Pancreas (tissue), 10 donors: ENCODE measurements around the gene IL7R. TPM values are rescaled to one million over a fixed set of nuclear protein-coding genes. Genes with fewer than 3 reads are reported as not detected.

Experiments used
- ATAC-seq, 4 donors: fragments of 200-7000 bp; cut with Tn5 transposase; one replicate each; pipeline versions ENCODE4 v1.8.0 to v1.9.1; 2020; ENCODE audit warnings: mild to moderate bottlenecking in 4 of 4, moderate library complexity in 4 of 4
- DNase-seq, 6 donors: peaks; one replicate each; pipeline ENCODE4 v3.0.0-alpha.2; 2020
- FAIRE-seq: peaks from 2 replicates; lab custom pipeline; 2012; peaks lifted over from hg19 to GRCh38; lab: Jason Lieb, UNC
- H3K27ac ChIP-seq, 4 donors: fragments of 200-600 bp; sonication (generic); 1 replicate in 3 of 4; 2 replicates in 1 of 4; pipeline versions ENCODE4 v1.5.0 to v1.8.0; 2020
- H3K27me3 ChIP-seq, 4 donors: fragments of 200-600 bp; one replicate each; pipeline ENCODE4 v1.8.0; 2021
- H3K36me3 ChIP-seq, 3 donors: fragments of 200-600 bp; sonication (generic) in 1 of 3; one replicate each; pipeline versions ENCODE4 v1.5.0 to v1.8.0; 2020 to 2021
- H3K4me1 ChIP-seq, 3 donors: fragments of 200-600 bp; one replicate each; pipeline ENCODE4 v1.8.0; 2021
- H3K4me3 ChIP-seq, 4 donors: fragments of 200-600 bp; sonication (generic) in 2 of 4; one replicate each; pipeline versions ENCODE4 v1.5.0 to v1.8.0; 2020 to 2021
- H3K9me3 ChIP-seq, 4 donors: fragments of 200-600 bp; one replicate each; pipeline ENCODE4 v1.8.0; 2021
- CTCF ChIP-seq, 4 donors: fragments of 200-600 bp; sonication (generic) in 3 of 4; IDR thresholded peaks; one replicate each; pipeline versions ENCODE4 v1.5.0 to v1.8.0; 2021; ENCODE audit warnings: antibody characterized with exemption in 4 of 4
- WGBS, 2 donors: extraction: QIAGEN DNeasy Blood & Tissue Kit; methylation state at CpG; one replicate each; pipeline ENCODE4 v1.1.7; 2013; 5-methylcytosine and 5-hydroxymethylcytosine counted together
- intact Hi-C, 3 donors: fragments of 100-400 bp; cut with DNase I; formaldehyde crosslinking; loops; one replicate each; pipeline versions ENCODE4 v1.11.1 to v1.14.2; 2022
- polyA plus RNA-seq, 2 donors: library from polyadenylated mRNA; stranded (reverse); fragments of 200-250 nt; gene quantifications; one replicate each; pipeline ENCODE4 v1.2.3, GENCODE V29; 2013
- total RNA-seq, 6 donors: library from RNA; stranded (reverse); fragmentation: NEBNext Ultra II Directional in 4 of 6; extraction: Animal tissue kit (Norgen Biotek cat#: 25700) in 4 of 6; gene quantifications; one replicate each; pipeline versions ENCODE4 v1.2.1 to v1.2.4, GENCODE V29; 2021 to 2023
- donor health status: healthy with polysubstance abuse.
- donor health status: DM: no; HTN: no; CAD: no; lungs with moderate emphysema.
- donor health status: DM: no; HTN: no; CAD: no.
- donor health status: control.
- donor health status: control.
- donor health status: Bipolar disorder and iron deficiency.
- donor health status: DM: yes; HTN: yes; CAD: no.
- donor health status: DM: no; HTN: no; CAD: no.
- donor health status: DM: no; HTN: no; CAD: no.
- donor health status: DM: yes; HTN: yes; CAD: no.

IL7R gene
- total and polyA plus RNA-seq, 8 donors = 0.04 to 3.9 (median 1.3) TPM

GRCh38 chr5:35859101-35859661 is 2.5 kb downstream of the IL7R start:
- WGBS, 2 donors = 35 to 53% methylated on average over 3 of the region's 3 CpGs
- FAIRE-seq = no peak

GRCh38 chr5:35860686-35861085 is 4.0 kb downstream of the IL7R start:
- FAIRE-seq (no peak), DNase-seq (no peak), ATAC-seq (no peak)
- Histone ChIP-seq H3K36me3 (no peaks in the 10 kb centered on the region), H3K27ac (no peak overlapping the region), H3K9me3 (no peaks in the 10 kb centered on the region), H3K4me3 (no peak overlapping the region), H3K4me1 (no peaks in the 10 kb centered on the region), H3K27me3 (no peaks in the 10 kb centered on the region)
- intact Hi-C loops = no loop called here
- no peak for TF ChIP-seq CTCF (IDR thresholded peaks at IDR 0.05)
- WGBS, 2 donors = 96% methylated on average over 1 of the region's 1 CpG

More at GRCh38 chr5:35859101-35859661, 2.5 kb downstream of the IL7R start:
- Histone ChIP-seq H3K27ac (no peak overlapping the region), H3K4me3 (no peak overlapping the region), H3K4me1 (no peaks in the 10 kb centered on the region), H3K9me3 (no peaks in the 10 kb centered on the region), H3K36me3 (no peaks in the 10 kb centered on the region), H3K27me3 (no peaks in the 10 kb centered on the region)
- ATAC-seq (no peak), DNase-seq (no peak)
- no peak for TF ChIP-seq CTCF (IDR thresholded peaks at IDR 0.05)
- intact Hi-C loops = no loop called here

- Histone ChIP-seq H3K4me3 (no peak overlapping the region), H3K27ac (no peak overlapping the region), H3K27me3 (no peaks in the 10 kb centered on the region), H3K9me3 (no peaks in the 10 kb centered on the region), H3K4me1 (no peaks in the 10 kb centered on the region), H3K36me3 (no peaks in the 10 kb centered on the region)
- TF ChIP-seq CTCF (IDR thresholded peaks at IDR 0.05) = no peak
- intact Hi-C loops = no loop called here
- DNase-seq = no peak
- 55 to 61% methylated on average over 1 of the region's 1 CpG for WGBS, 2 donors
- no peak for ATAC-seq
- FAIRE-seq = no peak
Measured at GRCh38 chr5:35861718-35862117, 5.0 kb downstream of the IL7R start.

GRCh38 chr5:35862126-35862525 is 5.4 kb downstream of the IL7R start:
- no peaks in the 10 kb centered on the region for H3K27me3 ChIP-seq
- H3K36me3 ChIP-seq = no peaks in the 10 kb centered on the region
- ATAC-seq = no peak
- intact Hi-C loops = no loop called here
- no peak for TF ChIP-seq CTCF (IDR thresholded peaks at IDR 0.05)
- H3K4me3 ChIP-seq = no peak overlapping the region
- H3K27ac ChIP-seq = no peak overlapping the region
- no peak for DNase-seq
- H3K9me3 ChIP-seq = no peaks in the 10 kb centered on the region
- H3K4me1 ChIP-seq = no peaks in the 10 kb centered on the region
- no peak for FAIRE-seq
- 53 to 65% methylated on average over 2 of the region's 2 CpGs for WGBS, 2 donors

- DNase-seq = no peak
Measured at GRCh38 chr5:35863159-35863558, 6.5 kb downstream of the IL7R start.

More at GRCh38 chr5:35863159-35863558, 6.5 kb downstream of the IL7R start:
- H3K9me3 ChIP-seq = no peaks in the 10 kb centered on the region
- H3K27me3 ChIP-seq = no peaks in the 10 kb centered on the region
- intact Hi-C loops = no loop called here
- no peaks in the 10 kb centered on the region for H3K36me3 ChIP-seq
- H3K4me3 ChIP-seq = no peak overlapping the region
- no peak for TF ChIP-seq CTCF (IDR thresholded peaks at IDR 0.05)
- ATAC-seq (no peak), FAIRE-seq (no peak)
- no peaks in the 10 kb centered on the region for H3K4me1 ChIP-seq
- 43 to 44% methylated on average over 3 of the region's 3 CpGs for WGBS, 2 donors
- H3K27ac ChIP-seq = no peak overlapping the region
